Central memory CD8-positive, alpha-beta T cell (primary cell): ENCODE results near the gene OTUD6A.

Experiments used
- ATAC-seq: fragments of 150-1000 bp; cut with Tn5 transposase; replicated peaks from 2 replicates; pipeline ENCODE4 v1.10.0; 2022; ENCODE audit warnings: mild to moderate bottlenecking, moderate FRiP score, moderate number of reproducible peaks; ENCODE audit not compliant: poor library complexity, severe bottlenecking; ENCODE audit errors: extremely low read depth
- DNase-seq, 2 donors: peaks; one replicate each; pipeline ENCODE4 v3.0.0; 2021; ENCODE audit warnings: low spot score in 2 of 2
- H3K27ac Mint-ChIP-seq: one replicate; pipeline ENCODE4 v1.8.0; 2022; ENCODE audit warnings: low read depth, mild to moderate bottlenecking, moderate library complexity, mixed read lengths
- H3K27me3 Mint-ChIP-seq: one replicate; pipeline ENCODE4 v1.8.0; 2022; ENCODE audit warnings: mixed read lengths
- H3K36me3 Mint-ChIP-seq: one replicate; pipeline ENCODE4 v1.8.0; 2022; ENCODE audit warnings: mild to moderate bottlenecking, moderate library complexity, mixed read lengths; ENCODE audit not compliant: insufficient read depth
- H3K4me1 Mint-ChIP-seq: one replicate; pipeline ENCODE4 v1.8.0; 2022; ENCODE audit warnings: mixed read lengths
- H3K4me3 Mint-ChIP-seq: one replicate; pipeline ENCODE4 v1.8.0; 2022; ENCODE audit warnings: mild to moderate bottlenecking, moderate library complexity, mixed read lengths
- H3K9me3 Mint-ChIP-seq: one replicate; pipeline ENCODE4 v1.8.0; 2022; ENCODE audit warnings: mixed read lengths

OTUD6A gene

GRCh38 chrX:70054391-70054790 lies 7.9 kb upstream of the OTUD6A start:
- Mint-ChIP-seq H3K27me3 (peaks cover 24% of the 10 kb centered on the region), H3K36me3 (no peaks in the 10 kb centered on the region), H3K9me3 (no peaks in the 10 kb centered on the region), H3K4me1 (no peaks in the 10 kb centered on the region), H3K27ac (no peak overlapping the region), H3K4me3 (no peak overlapping the region)
- ATAC-seq (no peak), DNase-seq (no peak)

DNA sequence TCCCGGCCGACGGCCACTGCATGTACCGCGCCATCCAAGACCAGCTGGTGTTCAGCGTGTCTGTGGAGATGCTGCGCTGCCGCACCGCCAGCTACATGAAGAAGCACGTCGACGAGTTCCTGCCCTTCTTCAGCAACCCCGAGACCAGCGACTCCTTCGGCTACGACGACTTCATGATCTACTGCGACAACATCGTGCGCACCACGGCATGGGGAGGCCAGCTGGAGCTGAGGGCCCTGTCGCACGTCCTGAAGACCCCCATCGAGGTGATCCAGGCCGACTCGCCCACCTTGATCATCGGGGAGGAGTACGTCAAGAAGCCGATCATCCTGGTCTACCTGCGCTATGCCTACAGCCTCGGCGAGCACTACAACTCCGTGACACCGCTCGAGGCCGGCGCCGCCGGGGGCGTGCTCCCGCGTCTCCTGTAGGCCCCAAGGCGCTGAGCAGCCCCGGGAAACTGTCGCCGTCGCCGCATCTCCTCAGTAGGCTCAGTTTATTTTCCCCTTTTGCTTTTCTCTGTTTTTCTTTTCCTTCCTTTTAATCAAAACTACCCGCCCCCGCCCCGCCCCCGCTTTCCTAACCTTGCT lies 799 bp downstream of the OTUD6A start:
- Mint-ChIP-seq H3K27ac (no peak overlapping the region), H3K9me3 (no peaks in the 10 kb centered on the region), H3K36me3 (no peaks in the 10 kb centered on the region), H3K27me3 (peaks cover 16% of the 10 kb centered on the region), H3K4me1 (no peaks in the 10 kb centered on the region), H3K4me3 (no peak overlapping the region)
- DNase-seq (no peak), ATAC-seq (no peak)

GRCh38 chrX:70066646-70067045 lies 4.4 kb downstream of the OTUD6A start:
- no peak overlapping the region for H3K4me3 Mint-ChIP-seq
- peaks cover 16% of the 10 kb centered on the region for H3K27me3 Mint-ChIP-seq
- H3K4me1 Mint-ChIP-seq, result no peaks in the 10 kb centered on the region
- ATAC-seq (no peak), DNase-seq (no peak)
- H3K27ac Mint-ChIP-seq, result no peak overlapping the region
- no peaks in the 10 kb centered on the region for H3K9me3 Mint-ChIP-seq
- no peaks in the 10 kb centered on the region for H3K36me3 Mint-ChIP-seq

DNA sequence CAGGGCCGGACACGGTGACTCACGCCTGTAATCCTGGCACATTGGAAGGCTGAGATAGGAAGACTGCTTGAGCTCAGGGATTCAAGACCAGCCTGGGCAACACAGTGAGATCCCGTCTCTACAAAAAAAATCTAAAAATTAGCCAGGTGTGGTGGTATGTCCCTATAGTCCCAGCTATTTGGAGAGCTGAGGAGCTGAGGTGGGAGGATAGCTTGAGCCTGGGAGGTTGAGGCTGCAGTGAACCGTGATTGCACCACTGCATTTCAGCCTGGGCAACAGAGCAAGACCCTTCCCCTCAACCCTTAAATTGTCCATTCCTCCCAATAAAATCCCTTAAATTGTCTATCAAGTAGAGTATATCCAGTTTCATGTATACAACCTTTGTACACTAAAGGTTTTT lies 17.0 kb downstream of the OTUD6A start:
- H3K36me3 Mint-ChIP-seq, result no peaks in the 10 kb centered on the region
- no peak overlapping the region for H3K4me3 Mint-ChIP-seq
- H3K4me1 Mint-ChIP-seq, result no peaks in the 10 kb centered on the region
- DNase-seq (no peak), ATAC-seq (no peak)
- H3K9me3 Mint-ChIP-seq, result no peaks in the 10 kb centered on the region
- H3K27me3 Mint-ChIP-seq, result no peaks in the 10 kb centered on the region
- no peak overlapping the region for H3K27ac Mint-ChIP-seq

DNA sequence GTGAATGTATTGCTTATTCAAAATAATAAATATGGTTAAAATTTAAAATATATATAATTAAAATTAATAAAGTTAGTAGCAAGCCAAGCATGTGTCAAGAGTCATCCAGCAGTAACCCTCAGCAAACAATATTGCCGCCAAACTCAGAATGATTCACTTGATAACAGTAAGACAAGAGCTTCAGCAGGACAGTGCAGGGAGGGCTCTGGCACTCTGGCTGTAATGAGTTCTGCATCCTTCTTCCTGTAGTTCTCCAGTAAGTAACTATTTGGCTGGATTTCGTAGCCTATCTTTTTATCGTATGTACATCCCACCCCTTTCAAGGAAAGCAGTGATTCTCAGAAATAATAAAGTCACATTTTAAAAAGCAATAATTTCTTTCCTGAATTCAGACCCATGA lies 17.6 kb downstream of the OTUD6A start:
- H3K4me1 Mint-ChIP-seq, result no peaks in the 10 kb centered on the region
- H3K27me3 Mint-ChIP-seq, result no peaks in the 10 kb centered on the region
- no peak for ATAC-seq
- H3K9me3 Mint-ChIP-seq, result no peaks in the 10 kb centered on the region
- no peak overlapping the region for H3K4me3 Mint-ChIP-seq
- H3K36me3 Mint-ChIP-seq, result no peaks in the 10 kb centered on the region
- no peak for DNase-seq
- H3K27ac Mint-ChIP-seq, result no peak overlapping the region

- DNase-seq (no peak), ATAC-seq (no peak)
- Mint-ChIP-seq H3K36me3 (no peaks in the 10 kb centered on the region), H3K4me3 (no peak overlapping the region), H3K27ac (no peak overlapping the region), H3K27me3 (no peaks in the 10 kb centered on the region), H3K9me3 (no peaks in the 10 kb centered on the region), H3K4me1 (no peaks in the 10 kb centered on the region)
Observed at GRCh38 chrX:70082723-70083122, 20.5 kb downstream of the OTUD6A start.

DNA sequence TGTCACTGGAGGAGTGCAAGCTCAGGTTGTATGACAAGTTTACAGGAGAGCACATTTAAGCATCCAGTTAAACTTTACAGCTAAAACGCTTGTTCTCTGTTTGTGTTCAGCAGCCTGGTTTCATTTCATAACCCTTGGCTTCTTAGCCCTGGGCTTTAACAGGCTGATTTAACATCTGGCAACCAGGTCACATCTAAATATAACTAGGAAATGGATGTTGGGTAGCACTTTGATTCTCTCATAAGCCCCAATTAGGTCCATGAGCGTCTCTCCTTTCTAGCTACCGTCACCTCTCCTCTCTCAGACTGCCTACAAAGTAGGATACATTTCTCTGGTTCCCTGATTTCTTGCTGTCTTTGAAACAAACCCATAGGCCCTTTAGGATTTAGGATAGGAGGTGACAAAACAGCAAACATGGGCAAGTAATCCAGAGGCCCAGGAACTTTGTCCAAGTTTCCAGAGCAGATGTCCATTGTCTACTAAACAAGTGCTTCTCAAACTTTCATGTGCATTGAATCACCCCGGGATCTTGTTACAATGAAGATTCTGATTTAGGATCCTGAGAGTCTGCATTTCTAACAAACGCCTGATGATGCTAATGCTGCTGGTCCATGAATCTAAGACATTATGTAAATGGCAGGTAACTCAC lies 22.5 kb downstream of the OTUD6A start:
- Mint-ChIP-seq H3K4me1 (no peaks in the 10 kb centered on the region), H3K4me3 (no peak overlapping the region), H3K36me3 (no peaks in the 10 kb centered on the region), H3K27me3 (no peaks in the 10 kb centered on the region), H3K9me3 (no peaks in the 10 kb centered on the region), H3K27ac (no peak overlapping the region)
- no peak for DNase-seq
- ATAC-seq, result no peak

GRCh38 chrX:70087857-70088630 lies 25.8 kb downstream of the OTUD6A start:
- Mint-ChIP-seq H3K27ac (no peak overlapping the region), H3K9me3 (no peaks in the 10 kb centered on the region), H3K27me3 (no peaks in the 10 kb centered on the region), H3K4me3 (no peak overlapping the region), H3K36me3 (no peaks in the 10 kb centered on the region), H3K4me1 (no peaks in the 10 kb centered on the region)
- ATAC-seq (no peak), DNase-seq (no peak)

- Mint-ChIP-seq H3K9me3 (no peaks in the 10 kb centered on the region), H3K27ac (no peak overlapping the region), H3K4me3 (no peak overlapping the region), H3K4me1 (no peaks in the 10 kb centered on the region), H3K36me3 (no peaks in the 10 kb centered on the region), H3K27me3 (no peaks in the 10 kb centered on the region)
- DNase-seq (no peak), ATAC-seq (no peak)
Observed at GRCh38 chrX:70088751-70089150, 26.5 kb downstream of the OTUD6A start.

- ATAC-seq, result no peak
- no peaks in the 10 kb centered on the region for H3K9me3 Mint-ChIP-seq
- no peak overlapping the region for H3K27ac Mint-ChIP-seq
- H3K36me3 Mint-ChIP-seq, result no peaks in the 10 kb centered on the region
- DNase-seq, result no peak
- H3K27me3 Mint-ChIP-seq, result no peaks in the 10 kb centered on the region
- no peak overlapping the region for H3K4me3 Mint-ChIP-seq
- no peaks in the 10 kb centered on the region for H3K4me1 Mint-ChIP-seq
Observed at GRCh38 chrX:70089604-70090297, 27.5 kb downstream of the OTUD6A start.

DNA sequence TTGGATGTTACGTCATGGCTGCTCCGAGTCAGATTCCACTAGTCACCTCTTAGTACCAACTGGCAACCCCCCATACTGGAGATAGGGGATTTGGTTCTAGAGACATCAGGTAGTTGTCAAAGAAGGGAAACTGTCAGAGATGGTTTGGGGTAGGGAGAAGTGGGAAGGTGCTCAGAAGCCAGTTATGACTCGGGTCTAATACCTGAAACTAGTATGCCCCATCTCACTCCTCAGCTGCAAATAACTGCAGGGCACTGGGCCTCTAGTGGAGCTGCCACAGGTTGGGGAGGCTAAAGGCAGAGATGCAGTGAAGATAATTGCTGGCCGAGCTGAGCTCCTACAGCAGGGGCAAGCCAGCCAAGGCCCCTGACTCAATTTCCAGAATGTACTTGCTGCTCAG lies 30.0 kb downstream of the OTUD6A start:
- Mint-ChIP-seq H3K4me3 (no peak overlapping the region), H3K27ac (no peak overlapping the region), H3K36me3 (peaks cover 2% of the 10 kb centered on the region), H3K27me3 (peaks cover under 1% of the 10 kb centered on the region), H3K9me3 (no peaks in the 10 kb centered on the region), H3K4me1 (no peaks in the 10 kb centered on the region)
- DNase-seq (no peak), ATAC-seq (no peak)

- Mint-ChIP-seq H3K4me3 (no peak overlapping the region), H3K36me3 (peaks cover 2% of the 10 kb centered on the region), H3K9me3 (no peaks in the 10 kb centered on the region), H3K4me1 (no peaks in the 10 kb centered on the region), H3K27me3 (peaks cover 11% of the 10 kb centered on the region), H3K27ac (no peak overlapping the region)
- ATAC-seq (no peak), DNase-seq (no peak)
Observed at GRCh38 chrX:70096052-70096451, 33.8 kb downstream of the OTUD6A start.

DNA sequence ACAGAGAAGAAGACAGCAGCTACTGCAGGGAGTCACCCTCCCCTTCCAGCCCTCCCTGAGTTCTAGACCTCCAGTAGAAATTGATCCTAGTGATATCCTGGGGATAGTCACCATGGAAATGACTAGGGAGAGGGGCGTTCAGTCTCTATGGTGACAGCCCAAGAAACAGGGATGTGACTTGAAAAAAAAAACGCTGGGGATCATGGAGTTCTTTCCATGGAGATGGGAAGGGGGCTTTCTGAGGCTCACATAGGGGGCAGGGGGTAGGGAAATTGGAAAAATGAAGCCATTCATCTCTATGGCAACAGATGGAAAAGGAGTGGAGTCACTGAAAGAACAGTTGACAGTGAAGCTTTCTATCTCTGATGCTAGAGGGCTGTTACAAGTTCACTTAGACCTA lies 43.0 kb downstream of the OTUD6A start:
- H3K4me1 Mint-ChIP-seq, result no peaks in the 10 kb centered on the region
- no peak overlapping the region for H3K4me3 Mint-ChIP-seq
- ATAC-seq (no peak), DNase-seq (no peak)
- no peak overlapping the region for H3K27ac Mint-ChIP-seq
- no peaks in the 10 kb centered on the region for H3K9me3 Mint-ChIP-seq
- no peaks in the 10 kb centered on the region for H3K27me3 Mint-ChIP-seq
- H3K36me3 Mint-ChIP-seq, result no peaks in the 10 kb centered on the region
